Stimulated activated CD4-positive, alpha-beta T cell treated with anti-CD3 and anti-CD28 coated beads, TNF-alpha, amount 100 ng/mL, for 4 hours (primary cell): ENCODE measurements around the gene JAML.

Source experiments
- DNase-seq, 3 experiments: peaks; one replicate each; pipeline ENCODE4 v3.0.0-alpha.2; 2020; ENCODE audit warnings: low read depth in 3 of 3

Gene JAML

DNA sequence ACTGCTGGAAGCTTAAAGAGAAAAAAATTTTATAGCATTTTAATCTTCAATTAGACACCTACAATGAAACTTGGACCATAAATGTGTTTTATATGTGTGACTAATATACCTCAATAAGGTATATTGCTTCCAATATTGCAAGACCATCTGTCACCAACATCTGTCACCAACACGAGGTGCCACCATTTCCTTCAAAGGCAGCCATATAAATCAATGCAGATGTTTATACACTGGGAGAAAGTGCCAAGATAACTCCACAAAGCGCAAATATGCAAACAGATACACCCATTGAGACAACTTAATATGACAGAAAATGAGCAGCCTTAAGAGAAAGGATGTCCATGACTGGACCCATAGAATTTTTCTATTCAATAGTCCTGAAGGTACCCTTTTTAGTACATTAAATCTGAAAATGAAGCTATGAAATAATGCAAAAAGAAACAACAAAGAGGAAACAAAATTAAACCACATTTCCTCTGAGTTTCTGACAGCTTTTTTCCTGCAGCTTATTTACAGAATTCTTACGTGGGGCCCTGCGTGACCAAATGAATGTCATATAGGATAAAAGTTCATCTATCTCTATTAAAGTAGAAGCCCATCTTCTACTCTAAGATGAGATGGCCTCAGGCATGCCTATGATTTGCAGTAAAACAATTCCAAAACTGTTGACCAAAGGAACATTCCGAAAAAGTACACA, 14.8 kb upstream of the JAML start:
- DNase-seq, result no peak

DNA sequence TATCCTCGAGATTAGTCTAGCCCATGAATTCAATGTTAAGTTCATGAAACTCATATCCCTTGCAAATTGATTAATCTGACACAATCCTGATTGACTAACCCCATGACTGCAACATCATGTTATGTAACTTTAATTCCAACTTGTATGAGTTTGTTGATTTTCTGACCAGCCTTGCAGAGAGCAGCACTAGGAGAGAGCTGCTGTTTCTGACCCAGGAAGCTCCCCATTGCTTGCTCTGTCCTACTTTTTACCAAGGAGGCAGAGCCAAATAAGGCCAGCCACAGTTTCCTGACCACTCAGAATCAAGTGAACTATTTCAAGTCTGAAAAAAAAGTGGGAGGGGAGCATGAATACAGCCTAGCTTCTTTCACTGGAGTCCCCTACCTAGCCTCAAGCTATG, 14.1 kb upstream of the JAML start:
- DNase-seq, result no peak

- DNase-seq, result no peak
These were observed 13.6 kb upstream of the JAML start for GRCh38 chr11:118238421-118238820.

DNA sequence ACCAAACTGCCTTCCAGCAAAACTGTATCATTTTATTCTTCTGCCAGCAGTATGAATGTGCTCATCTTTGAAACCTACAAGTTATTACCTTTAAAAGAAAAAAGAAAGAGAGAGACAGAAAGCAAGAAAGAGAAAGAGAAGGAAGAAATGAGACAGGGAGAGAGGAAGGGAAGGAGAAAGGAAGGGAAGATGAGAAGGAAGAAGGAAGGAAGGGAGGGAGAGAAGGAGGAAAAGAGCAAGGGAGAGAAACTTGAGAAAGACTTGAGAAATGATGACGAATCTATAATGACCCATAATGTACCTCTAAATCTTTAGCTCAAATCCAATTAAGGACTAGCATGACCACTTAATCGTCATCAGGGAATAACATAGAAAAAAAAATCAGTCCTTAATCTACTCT, 11.4 kb upstream of the JAML start:
- DNase-seq, result no peak

DNA sequence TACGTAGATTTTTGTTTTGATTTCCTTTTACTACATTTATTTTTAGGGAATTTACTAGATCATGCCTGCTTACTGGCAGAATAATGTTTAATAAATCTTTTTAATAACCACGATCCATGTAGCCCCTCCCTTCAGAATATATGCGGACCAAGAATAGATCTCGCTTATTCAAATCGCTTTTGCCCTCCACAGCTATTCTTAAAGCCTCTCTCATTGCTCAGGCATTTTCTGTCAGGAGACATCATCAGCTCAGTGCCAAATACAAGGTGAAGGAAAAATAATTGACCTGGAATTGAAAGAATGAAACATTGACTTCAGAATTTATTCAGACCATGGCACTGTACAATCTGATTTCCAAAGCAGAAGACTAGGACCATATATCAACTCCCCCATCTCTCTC, 10.0 kb upstream of the JAML start:
- no peak for DNase-seq

- no peak for DNase-seq
These were observed 9.0 kb upstream of the JAML start for GRCh38 chr11:118233850-118234249.

- DNase-seq, result no peak
These were observed 8.6 kb upstream of the JAML start for GRCh38 chr11:118233377-118233776.

DNA sequence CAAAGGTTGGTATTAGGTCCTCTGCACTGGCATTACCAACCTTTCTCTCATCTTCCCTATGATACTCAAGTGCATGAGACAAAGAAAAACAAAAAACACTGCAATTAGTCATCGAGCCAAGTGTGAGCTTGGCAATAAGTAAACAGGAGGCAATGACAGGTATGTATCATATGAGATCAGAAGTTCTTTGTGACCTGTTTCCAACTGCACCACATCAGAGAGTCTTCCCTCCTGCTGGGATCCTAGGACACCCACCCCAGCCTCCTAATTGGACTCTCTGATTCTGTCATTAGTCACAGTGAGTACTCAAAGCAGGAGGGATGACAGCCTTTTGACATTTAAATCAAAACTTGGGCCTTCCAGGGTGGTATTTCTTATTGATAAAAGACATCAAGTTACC, 7.8 kb upstream of the JAML start:
- peak in 1 of 3 experiments; percentile 31 for DNase-seq

- DNase-seq, result no peak
These were observed 6.7 kb upstream of the JAML start for GRCh38 chr11:118231461-118231860.

DNA sequence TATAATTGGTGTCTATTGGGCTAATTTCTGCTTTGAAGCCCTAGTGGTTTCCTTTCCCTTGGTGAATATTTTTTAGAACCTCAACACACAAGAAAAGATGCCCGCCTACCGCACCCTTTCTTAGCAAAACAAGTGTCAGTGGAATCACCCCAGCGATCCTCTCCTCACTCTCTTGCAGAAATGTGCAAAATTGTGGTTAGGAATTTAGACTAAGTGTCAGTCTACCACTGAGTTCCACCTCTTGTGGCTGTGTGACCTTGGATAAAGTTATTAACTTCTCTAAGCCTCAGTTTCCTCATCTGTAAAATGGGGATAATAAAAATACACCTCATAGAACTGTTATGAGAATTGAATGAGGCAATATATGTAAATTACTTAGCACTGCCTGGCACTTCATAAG, 5.3 kb upstream of the JAML start:
- DNase-seq, result no peak

DNA sequence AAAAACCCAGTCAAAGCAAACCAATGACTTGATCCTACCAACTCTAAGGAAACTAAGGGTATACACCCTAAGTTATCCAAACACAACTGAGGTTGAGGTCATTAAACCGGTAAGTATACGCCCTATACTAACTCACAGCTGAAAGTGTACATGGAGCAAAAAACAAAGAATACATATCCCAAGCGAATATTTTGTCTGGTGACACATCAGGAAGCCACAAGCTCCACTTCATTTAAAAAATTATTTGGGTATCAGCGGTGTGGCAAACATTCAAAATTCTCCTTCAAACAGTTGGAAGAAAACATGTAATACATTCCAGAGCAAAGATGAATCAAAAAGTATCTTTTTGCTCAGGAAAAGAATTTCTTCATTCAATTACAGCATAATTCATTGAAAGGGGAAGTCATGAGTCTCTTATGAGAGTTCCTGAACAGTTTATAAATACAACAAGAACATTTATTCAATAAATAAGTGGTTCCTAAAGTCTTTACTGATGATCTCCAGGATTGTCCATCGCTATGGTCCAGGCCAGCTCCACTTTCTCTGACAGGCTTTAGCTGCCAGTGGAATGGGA, 4.5 kb upstream of the JAML start:
- DNase-seq, result no peak

DNA sequence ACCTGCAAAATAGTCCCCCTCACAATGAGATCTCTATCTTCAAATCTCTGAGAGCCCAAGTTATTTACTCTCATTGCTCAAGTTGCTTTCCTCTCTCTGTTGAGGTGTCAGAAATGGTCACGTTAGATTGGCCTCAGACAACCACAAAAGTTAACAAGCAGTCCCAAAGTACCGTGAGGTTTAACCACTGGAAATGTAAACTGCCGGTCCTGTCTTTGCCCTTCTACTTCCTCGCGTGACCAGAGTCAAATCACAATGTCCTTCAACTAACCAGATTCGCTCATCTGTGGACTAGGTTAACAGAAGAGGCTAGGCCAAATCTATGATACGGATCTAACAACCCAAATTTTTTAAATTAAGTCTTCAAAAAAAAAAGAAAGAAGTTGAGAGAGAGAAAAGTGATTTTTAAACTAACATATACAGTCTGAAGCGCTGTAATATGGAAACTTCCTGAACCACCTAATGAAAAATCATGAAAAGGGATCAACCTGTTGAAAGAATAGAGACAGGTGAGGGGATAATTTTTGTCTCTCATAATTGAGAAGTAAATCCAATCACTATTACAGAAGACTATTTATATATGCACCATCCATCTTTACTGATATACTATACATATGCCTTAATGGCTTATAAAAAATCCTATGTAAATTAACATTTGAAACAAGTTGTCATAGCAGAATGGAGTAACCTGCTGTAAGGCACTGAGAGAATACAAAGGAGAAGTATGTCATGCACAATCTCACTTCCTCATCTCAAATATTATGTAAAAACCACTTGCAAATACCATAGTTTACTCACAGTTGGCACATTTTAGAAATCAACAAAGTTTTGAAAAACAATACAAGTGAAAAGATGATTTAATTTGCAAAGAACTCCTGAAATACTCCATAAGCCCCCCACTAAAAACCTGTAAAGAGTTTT, 3.3 kb upstream of the JAML start:
- no peak for DNase-seq

GRCh38 chr11:118226781-118227180, 2.0 kb upstream of the JAML start:
- DNase-seq, result no peak

DNA sequence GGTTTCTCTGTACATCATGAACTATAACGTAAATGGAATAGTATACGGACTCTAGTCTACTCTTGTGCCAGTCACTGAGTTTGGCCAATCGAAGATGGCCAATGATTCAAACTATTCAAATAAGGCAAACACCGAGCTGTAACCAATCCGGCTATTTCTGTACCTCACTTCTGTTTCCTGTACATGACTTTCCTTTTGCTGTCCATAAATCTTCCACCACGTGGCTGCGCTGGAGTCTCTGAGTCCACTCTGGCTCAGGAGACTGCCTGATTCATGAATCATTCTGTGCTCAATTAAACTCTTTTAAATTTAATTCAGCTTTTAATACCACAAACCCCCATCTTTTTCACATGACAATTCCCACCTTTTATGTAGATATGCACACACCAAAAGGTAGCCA, 1.5 kb upstream of the JAML start:
- no peak for DNase-seq

GRCh38 chr11:118223992-118224391, 819 bp downstream of the JAML start:
- no peak for DNase-seq

GRCh38 chr11:118223570-118223969, 1.2 kb downstream of the JAML start:
- no peak for DNase-seq

DNA sequence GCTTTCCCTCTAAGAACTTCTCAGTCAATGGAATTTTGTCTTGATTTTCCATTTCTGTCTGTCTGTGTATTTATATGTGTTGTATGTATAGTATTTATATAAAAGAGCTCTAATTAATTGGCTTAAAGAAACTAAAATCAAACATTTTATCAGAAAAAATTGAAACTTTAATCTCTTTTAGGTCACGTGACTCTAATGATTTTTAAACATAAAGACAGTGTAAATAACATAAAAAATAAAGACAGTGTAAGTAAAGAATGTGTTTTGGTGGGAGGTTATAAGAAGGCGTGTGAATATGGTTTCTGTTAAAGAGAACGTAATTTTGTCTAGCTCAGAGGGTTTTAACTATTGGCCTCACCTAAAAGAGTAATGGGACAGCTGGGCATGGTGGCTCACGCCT, 2.4 kb downstream of the JAML start:
- no peak for DNase-seq

DNA sequence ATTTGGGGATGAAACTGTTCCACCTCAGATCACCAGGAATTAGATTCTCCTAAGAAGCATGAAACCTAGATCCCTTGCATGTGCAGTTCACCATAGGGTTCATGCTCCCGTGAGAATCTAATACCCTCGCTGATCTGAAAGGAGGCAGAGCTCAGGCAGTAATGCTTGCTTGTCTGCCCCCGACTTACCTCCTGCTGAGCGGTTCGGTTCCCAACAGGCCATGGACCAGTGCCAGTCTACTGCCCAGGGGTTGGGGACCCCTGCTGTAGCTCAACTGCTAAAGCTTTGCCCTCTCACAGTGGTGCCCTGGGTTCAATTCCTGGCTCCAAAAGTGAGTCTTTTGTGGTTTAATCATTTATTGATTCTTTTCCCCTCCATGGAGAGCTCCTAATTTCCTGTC, 3.4 kb downstream of the JAML start:
- DNase-seq, result no peak

- no peak for DNase-seq
These were observed 5.1 kb downstream of the JAML start for GRCh38 chr11:118219732-118220131.

GRCh38 chr11:118219244-118219643, 5.6 kb downstream of the JAML start:
- DNase-seq, result no peak

GRCh38 chr11:118217575-118217974, 7.2 kb downstream of the JAML start:
- no peak for DNase-seq

DNA sequence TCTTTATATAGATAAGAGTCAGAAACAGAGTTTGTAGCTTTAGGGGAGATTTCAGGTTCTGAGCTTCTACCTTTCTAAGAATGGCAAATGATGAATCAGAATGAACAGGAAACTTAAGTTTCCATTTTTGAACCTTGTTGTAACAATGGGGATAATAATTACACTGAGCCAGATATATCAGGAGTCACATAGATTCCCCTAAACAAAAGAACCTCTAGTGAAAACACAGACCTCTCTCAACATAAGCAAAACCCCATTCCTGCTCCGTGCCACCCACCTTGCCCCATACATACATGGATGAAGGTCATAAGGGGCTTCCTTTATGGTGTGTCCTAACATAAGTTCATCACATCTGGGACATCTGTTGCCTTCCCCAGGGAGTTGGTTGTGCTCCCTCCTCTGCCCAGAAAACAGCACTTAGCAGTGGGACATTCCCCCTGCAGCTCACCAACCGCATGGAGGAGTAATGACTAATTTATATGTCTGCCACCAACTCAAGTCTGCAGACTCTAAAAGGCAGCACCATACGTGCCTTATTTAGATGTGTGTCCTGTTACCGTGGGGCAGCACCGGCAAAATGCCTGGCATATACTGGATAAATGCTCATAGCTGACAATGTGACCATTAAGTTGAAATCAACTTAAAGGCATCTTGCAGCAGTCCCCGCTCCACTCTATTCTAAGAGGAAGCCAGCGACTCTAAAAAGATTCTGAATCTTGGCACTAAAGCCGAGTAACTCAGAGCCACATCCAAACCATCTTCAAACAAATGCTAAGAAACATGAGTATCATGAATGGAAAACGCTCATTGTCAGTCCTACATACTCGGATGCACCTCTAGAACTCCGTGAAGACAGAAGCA, 8.0 kb downstream of the JAML start:
- peak in 1 of 3 experiments; percentile 48 for DNase-seq
